Thyroid gland (tissue), 4 donors: Measurements from ENCODE around the gene SURF6. TPM values are rescaled to one million over a fixed set of nuclear protein-coding genes. Genes with fewer than 3 reads are reported as not detected.
A peak's percentile ranks its signal among the peaks of the same experiment; 100 is the strongest.
"Not testable (repeated sequence)": the region's sequence is repeated elsewhere in the genome, so short reads cannot be mapped to it uniquely, and the experiment has no call there.

Source experiments
- DNase-seq, 2 donors: peaks; one replicate each; pipeline ENCODE4 v3.0.0-alpha.2; 2019
- H3K27ac ChIP-seq, 3 donors: fragments of 200-600 bp; sonication (generic); 1 replicate in 2 of 3; 2 replicates in 1 of 3; pipeline ENCODE4 v1.5.1; 2016 to 2019; ENCODE audit warnings: mild to moderate bottlenecking in 1 of 3, moderate library complexity in 1 of 3
- H3K27me3 ChIP-seq: fragments of 200-600 bp; sonication (generic); one replicate; pipeline ENCODE4 v1.5.1; 2019
- H3K36me3 ChIP-seq, 2 donors: fragments of 200-600 bp; sonication (generic); one replicate each; pipeline ENCODE4 v1.5.1; 2016 to 2019
- H3K4me1 ChIP-seq, 2 donors: fragments of 200-600 bp; sonication (generic); one replicate each; pipeline ENCODE4 v1.5.1; 2017 to 2019
- H3K4me3 ChIP-seq, 3 donors: fragments of 200-600 bp; sonication (generic); replicated peaks in 1 of 3; 1 replicate in 2 of 3; 2 replicates in 1 of 3; pipeline ENCODE4 v1.5.1; 2016; ENCODE audit warnings: mild to moderate bottlenecking in 1 of 3
- H3K9me3 ChIP-seq: fragments of 200-600 bp; sonication (generic); one replicate; pipeline ENCODE4 v1.5.1; 2017
- CTCF ChIP-seq, 6 experiments: fragments of 200-600 bp in 3 of 6; fragments of 450-650 bp in 3 of 6; sonication (generic) in 3 of 6; IDR thresholded peaks; one replicate each; pipeline ENCODE4 v1.5.1; 2016 to 2019; ENCODE audit warnings: antibody characterized with exemption in 6 of 6, mild to moderate bottlenecking in 2 of 6, inconsistent platforms in 1 of 6, moderate library complexity in 1 of 6
- POLR2A ChIP-seq, 2 donors: fragments of 450-650 bp; IDR thresholded peaks; one replicate each; pipeline ENCODE4 v1.6.1; 2017; ENCODE audit warnings: antibody characterized with exemption in 2 of 2, mild to moderate bottlenecking in 2 of 2, moderate library complexity in 1 of 2
- WGBS, 2 donors: methylation state at CpG; one replicate each; pipeline ENCODE4 v1.1.5; 2017; 5-methylcytosine and 5-hydroxymethylcytosine counted together
- intact Hi-C: fragments of 100-400 bp; cut with DNase I; formaldehyde crosslinking; loops from one replicate; pipeline ENCODE4 v1.15.1; 2023
- total RNA-seq, 4 donors: library from RNA; depleted of rRNA; stranded (reverse); fragments of >200 nt; gene quantifications; one replicate each; pipeline ENCODE4 v1.2.3, GENCODE V29; 2016

Gene SURF6
- total RNA-seq, 4 donors from 2014 or later = 18.4 to 34.9 (median 22.0) TPM

- Histone ChIP-seq H3K4me3 (no peak overlapping the region), H3K27me3 (no peaks in the 10 kb centered on the region), H3K36me3 (peaks cover 33% of the 10 kb centered on the region in 2 donors), H3K27ac (no peak overlapping the region), H3K9me3 (no peaks in the 10 kb centered on the region), H3K4me1 (peaks cover 7 to 8% of the 10 kb centered on the region in 2 donors)
- WGBS, 2 donors = 75 to 81% methylated on average over 12 of the region's 12 CpGs
- DNase-seq = no peak
- TF ChIP-seq POLR2A (IDR thresholded peaks at IDR 0.05) (no peak), CTCF (IDR thresholded peaks at IDR 0.05) (no peak)
- intact Hi-C loops = no loop called here
These were observed 6.0 kb upstream of the SURF6 start for GRCh38 chr9:133342069-133342406.

GRCh38 chr9:133341369-133342068, 5.5 kb upstream of the SURF6 start:
- Histone ChIP-seq H3K36me3 (peaks cover 33% of the 10 kb centered on the region in 2 donors), H3K9me3 (no peaks in the 10 kb centered on the region), H3K4me3 (no peak overlapping the region), H3K27ac (no peak overlapping the region), H3K27me3 (no peaks in the 10 kb centered on the region), H3K4me1 (peaks cover 4 to 6% of the 10 kb centered on the region in 2 donors)
- intact Hi-C loops = no loop called here
- 90% methylated on average over 15 of the region's 15 CpGs for WGBS, 2 donors
- peak in 1 of 2 donors; percentile 37 for DNase-seq
- no peak for TF ChIP-seq CTCF (IDR thresholded peaks at IDR 0.05)
- TF ChIP-seq POLR2A (IDR thresholded peaks at IDR 0.05) = no peak

DNA sequence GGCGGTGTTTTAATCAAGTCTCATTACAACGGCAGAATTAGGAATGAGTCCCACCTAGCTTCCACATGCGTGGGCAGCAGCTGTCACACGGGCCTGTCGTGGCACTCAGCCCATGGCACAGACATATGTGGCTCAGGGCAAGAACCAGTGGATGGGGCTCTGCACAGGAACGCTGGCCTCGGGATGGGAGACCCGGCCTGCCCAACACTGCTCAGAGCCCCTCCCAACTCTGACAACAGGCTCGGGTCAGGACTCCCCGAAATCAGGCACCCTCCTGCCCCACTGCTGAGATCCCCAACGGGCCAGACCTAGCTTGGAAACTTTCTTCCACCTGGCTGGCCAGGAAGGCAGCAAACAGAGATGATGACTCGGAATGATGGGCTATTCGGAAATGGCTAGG, 4.9 kb upstream of the SURF6 start:
- TF ChIP-seq CTCF (IDR thresholded peaks at IDR 0.05) = no peak
- no peak overlapping the region for H3K4me3 ChIP-seq
- no peak for DNase-seq
- 88 to 93% methylated on average over 10 to 13 of the region's 13 CpGs for WGBS, 2 donors
- peaks cover 33% of the 10 kb centered on the region in 2 donors for H3K36me3 ChIP-seq
- intact Hi-C loops = no loop called here
- H3K4me1 ChIP-seq = peaks cover 3 to 5% of the 10 kb centered on the region in 2 donors
- no peaks in the 10 kb centered on the region for H3K27me3 ChIP-seq
- H3K9me3 ChIP-seq = no peaks in the 10 kb centered on the region
- no peak overlapping the region for H3K27ac ChIP-seq

GRCh38 chr9:133340256-133340655, 4.3 kb upstream of the SURF6 start:
- Histone ChIP-seq H3K4me3 (no peak overlapping the region), H3K9me3 (no peaks in the 10 kb centered on the region), H3K27ac (no peak overlapping the region), H3K27me3 (no peaks in the 10 kb centered on the region), H3K36me3 (peaks cover 29% of the 10 kb centered on the region in 2 donors), H3K4me1 (peaks cover 5 to 7% of the 10 kb centered on the region in 2 donors)
- DNase-seq = no peak
- WGBS, 2 donors = 67 to 90% methylated on average over 3 of the region's 3 CpGs
- intact Hi-C loops = no loop called here
- TF ChIP-seq CTCF (IDR thresholded peaks at IDR 0.05) = no peak
- TF ChIP-seq POLR2A (IDR thresholded peaks at IDR 0.05) = no peak

GRCh38 chr9:133339641-133340040, 3.7 kb upstream of the SURF6 start:
- Histone ChIP-seq H3K9me3 (no peaks in the 10 kb centered on the region), H3K4me1 (peaks cover 11 to 13% of the 10 kb centered on the region in 2 donors), H3K27ac (no peak overlapping the region), H3K36me3 (peaks cover 23 to 27% of the 10 kb centered on the region in 2 donors), H3K4me3 (no peak overlapping the region), H3K27me3 (no peaks in the 10 kb centered on the region)
- intact Hi-C loops = loop anchor here (5.0 kb wide), 1 partner anchor 38 kb away; the partner anchor contains the start of genes STKLD1 and SURF4
- DNase-seq = no peak
- no peak for TF ChIP-seq CTCF (IDR thresholded peaks at IDR 0.05)
- no peak for TF ChIP-seq POLR2A (IDR thresholded peaks at IDR 0.05)
- 83 to 84% methylated on average over 5 of the region's 5 CpGs for WGBS, 2 donors

- Histone ChIP-seq H3K36me3 (peaks cover 39 to 44% of the 10 kb centered on the region in 2 donors), H3K4me1 (peaks cover 16 to 21% of the 10 kb centered on the region in 2 donors), H3K4me3 (peak overlapping the region in 1 of 3 donors; percentile 90)
- H3K27me3 ChIP-seq, H3K9me3 ChIP-seq, H3K27ac ChIP-seq, DNase-seq: not testable (repeated sequence)
- 82% methylated on average over 11 of the region's 11 CpGs for WGBS, 2 donors
- intact Hi-C loops = loop anchor here (5.0 kb wide), 2 partner anchors 42 to 148 kb away; partner anchors contain the start of genes STKLD1 and SURF4
These were observed 1.1 kb downstream of the SURF6 start for GRCh38 chr9:133334888-133335287.
